Measurements from ENCODE around the gene TRIM25. TPM values are rescaled to one million over a fixed set of nuclear protein-coding genes. Genes with fewer than 3 reads are reported as not detected.

Gene TRIM25
- total and polyA plus RNA-seq, 12 donors, result 12.6 to 82.4 (median 56.6) TPM

- intact Hi-C loops (cut with DNase I), result no loop called here
- no peak overlapping the region for H3K27ac ChIP-seq
- no peak for TF ChIP-seq POLR2A (IDR thresholded peaks at IDR 0.05)
- no peak for TF ChIP-seq CTCF (IDR thresholded peaks at IDR 0.05)
- no peaks in the 10 kb centered on the region for H3K9me3 ChIP-seq (replicated peaks in 1 of 3)
- no peaks in the 10 kb centered on the region for H3K27me3 ChIP-seq
- 90 to 100% (median 95%) methylated on average over 2 of the region's 2 CpGs for WGBS, 4 donors
- H3K4me3 ChIP-seq, result no peak overlapping the region
- H3K4me1 ChIP-seq (replicated peaks in 1 of 2), result no peaks in the 10 kb centered on the region
- DNase-seq, result no peak
- H3K36me3 ChIP-seq (replicated peaks in 1 of 2), result no peaks in the 10 kb centered on the region
Observed at GRCh38 chr17:56850591-56850990, 63.3 kb downstream of the TRIM25 start.

GRCh38 chr17:56849131-56849530, 64.7 kb downstream of the TRIM25 start:
- TF ChIP-seq CTCF (IDR thresholded peaks at IDR 0.05) (no peak), POLR2A (IDR thresholded peaks at IDR 0.05) (no peak)
- Histone ChIP-seq H3K4me3 (no peak overlapping the region), H3K27me3 (no peaks in the 10 kb centered on the region), H3K36me3 (replicated peaks in 1 of 2) (no peaks in the 10 kb centered on the region), H3K27ac (no peak overlapping the region), H3K4me1 (replicated peaks in 1 of 2) (no peaks in the 10 kb centered on the region), H3K9me3 (replicated peaks in 1 of 3) (no peaks in the 10 kb centered on the region)
- WGBS, 4 donors, result 73 to 92% (median 77%) methylated on average over 3 of the region's 3 CpGs
- DNase-seq, result no peak
- intact Hi-C loops (cut with DNase I), result no loop called here

GRCh38 chr17:56847106-56847505, 66.7 kb downstream of the TRIM25 start:
- no peak for TF ChIP-seq CTCF (IDR thresholded peaks at IDR 0.05)
- no peak for TF ChIP-seq POLR2A (IDR thresholded peaks at IDR 0.05)
- 94 to 96% (median 95%) methylated on average over 4 of the region's 4 CpGs for WGBS, 4 donors
- no peak for DNase-seq
- Histone ChIP-seq H3K36me3 (replicated peaks in 1 of 2) (no peaks in the 10 kb centered on the region), H3K27ac (no peak overlapping the region), H3K9me3 (replicated peaks in 1 of 3) (no peaks in the 10 kb centered on the region), H3K4me3 (no peak overlapping the region), H3K4me1 (replicated peaks in 1 of 2) (no peaks in the 10 kb centered on the region), H3K27me3 (no peaks in the 10 kb centered on the region)
- intact Hi-C loops (cut with DNase I), result no loop called here

GRCh38 chr17:56845934-56846333, 67.9 kb downstream of the TRIM25 start:
- Histone ChIP-seq H3K9me3 (replicated peaks in 1 of 3) (no peaks in the 10 kb centered on the region), H3K4me1 (replicated peaks in 1 of 2) (no peaks in the 10 kb centered on the region), H3K4me3 (no peak overlapping the region), H3K27me3 (no peaks in the 10 kb centered on the region), H3K36me3 (replicated peaks in 1 of 2) (no peaks in the 10 kb centered on the region), H3K27ac (no peak overlapping the region)
- 94 to 100% (median 96%) methylated on average over 1 of the region's 1 CpG for WGBS, 4 donors
- DNase-seq, result no peak
- TF ChIP-seq POLR2A (IDR thresholded peaks at IDR 0.05) (no peak), CTCF (IDR thresholded peaks at IDR 0.05) (no peak)
- intact Hi-C loops (cut with DNase I), result no loop called here

Data from adrenal gland (tissue), 12 donors.